Gastroesophageal sphincter (tissue), 4 donors: ENCODE results near the gene MAST3. TPM values are rescaled to one million over a fixed set of nuclear protein-coding genes. Genes with fewer than 3 reads are reported as not detected.
"Not testable (repeated sequence)": the region's sequence is repeated elsewhere in the genome, so short reads cannot be mapped to it uniquely, and the experiment has no call there.

Experiments
- ATAC-seq: fragments of 150-250 bp; one replicate; pipeline ENCODE4 v1.9.1; 2016; ENCODE audit warnings: mild to moderate bottlenecking, moderate library complexity
- H3K27ac ChIP-seq, 4 donors: fragments of 200-600 bp; sonication (generic) in 3 of 4; 1 replicate in 3 of 4; 2 replicates in 1 of 4; pipeline ENCODE4 v1.5.1; 2016 to 2019
- H3K27me3 ChIP-seq: fragments of 200-600 bp; sonication (generic); one replicate; pipeline ENCODE4 v1.5.1; 2019
- H3K36me3 ChIP-seq, 2 donors: fragments of 200-600 bp; sonication (generic); one replicate each; pipeline ENCODE4 v1.5.1; 2019; ENCODE audit warnings: control low read depth in 1 of 2
- H3K4me1 ChIP-seq, 3 donors: fragments of 200-600 bp; sonication (generic); 1 replicate in 2 of 3; 2 replicates in 1 of 3; pipeline ENCODE4 v1.5.1; 2016 to 2019; ENCODE audit warnings: control low read depth in 2 of 3
- H3K4me3 ChIP-seq, 2 donors: fragments of 200-600 bp; sonication (generic); one replicate each; pipeline ENCODE4 v1.5.1; 2019; ENCODE audit warnings: mild to moderate bottlenecking in 1 of 2, moderate library complexity in 1 of 2
- H3K9me3 ChIP-seq, 3 donors: fragments of 200-600 bp; sonication (generic); one replicate each; pipeline ENCODE4 v1.5.1; 2017 to 2019; ENCODE audit warnings: control low read depth in 2 of 3
- EP300 ChIP-seq: sonication (generic); formaldehyde crosslinking; IDR thresholded peaks from one replicate; pipeline ENCODE4 v1.6.1; 2017; ENCODE audit warnings: antibody characterized with exemption, mild to moderate bottlenecking
- POLR2A ChIP-seq, 2 donors: fragments of 450-650 bp; IDR thresholded peaks; one replicate each; pipeline ENCODE4 v1.6.1; 2017; ENCODE audit warnings: antibody characterized with exemption in 2 of 2, mild to moderate bottlenecking in 2 of 2, moderate library complexity in 1 of 2
- POLR2AphosphoS5 ChIP-seq: sonication (generic); formaldehyde crosslinking; IDR thresholded peaks from one replicate; pipeline ENCODE4 v1.6.1; 2017; ENCODE audit warnings: antibody characterized with exemption
- WGBS, 2 donors: methylation state at CpG; one replicate each; pipeline ENCODE4 v1.1.5; 2018; ENCODE audit warnings: low coverage in 1 of 2; 5-methylcytosine and 5-hydroxymethylcytosine counted together
- total RNA-seq, 4 donors: library from RNA; depleted of rRNA; stranded (reverse); fragments of >200 nt; gene quantifications; one replicate each; pipeline ENCODE4 v1.1.0, GENCODE V29; 2016
- TF ChIP-seq, protein P1 (sequence below), 4 experiments: fragments of 200-600 bp in 2 of 4; fragments of 450-650 bp in 2 of 4; sonication (generic) in 1 of 4; IDR thresholded peaks; one replicate each; pipeline ENCODE4 v1.5.1; 2017 to 2019; ENCODE audit warnings: antibody characterized with exemption in 4 of 4, mild to moderate bottlenecking in 2 of 4, moderate library complexity in 2 of 4

Gene MAST3
- total RNA-seq, 4 donors from 2014 or later = 3.3 to 8.8 (median 4.8) TPM

DNA sequence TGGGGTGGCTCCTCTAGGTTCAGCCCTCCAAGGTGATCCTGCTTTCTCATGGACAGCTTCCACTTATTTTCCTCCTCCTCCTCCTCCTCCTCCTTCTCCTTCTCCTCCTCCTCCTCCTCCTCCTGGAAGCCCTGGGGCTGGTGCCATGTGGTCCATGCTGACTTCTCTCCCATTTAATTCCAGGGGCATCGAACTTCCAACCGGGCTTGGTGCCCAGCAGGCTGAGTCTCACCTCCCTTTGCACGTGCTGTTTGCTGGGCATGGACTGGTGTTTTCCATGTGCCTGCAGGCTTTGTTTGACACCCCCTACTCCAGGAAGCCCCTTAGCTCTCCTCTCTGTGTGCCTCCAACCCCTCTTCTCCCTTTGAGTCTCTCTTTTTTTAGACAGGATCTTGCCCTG, 3.7 kb downstream of the MAST3 start:
- Histone ChIP-seq H3K36me3 (no peaks in the 10 kb centered on the region), H3K27me3 (peaks cover 86% of the 10 kb centered on the region), H3K4me3 (no peak overlapping the region), H3K4me1 (peaks cover 0 to 38% (median 22%) of the 10 kb centered on the region in 3 donors), H3K9me3 (no peaks in the 10 kb centered on the region), H3K27ac (no peak overlapping the region)
- WGBS, 2 donors = 63 to 71% methylated on average over 3 of the region's 3 CpGs
- TF ChIP-seq POLR2AphosphoS5 = no peak
- no peak for TF ChIP-seq POLR2A (IDR thresholded peaks at IDR 0.05)
- TF ChIP-seq, protein P1, sequence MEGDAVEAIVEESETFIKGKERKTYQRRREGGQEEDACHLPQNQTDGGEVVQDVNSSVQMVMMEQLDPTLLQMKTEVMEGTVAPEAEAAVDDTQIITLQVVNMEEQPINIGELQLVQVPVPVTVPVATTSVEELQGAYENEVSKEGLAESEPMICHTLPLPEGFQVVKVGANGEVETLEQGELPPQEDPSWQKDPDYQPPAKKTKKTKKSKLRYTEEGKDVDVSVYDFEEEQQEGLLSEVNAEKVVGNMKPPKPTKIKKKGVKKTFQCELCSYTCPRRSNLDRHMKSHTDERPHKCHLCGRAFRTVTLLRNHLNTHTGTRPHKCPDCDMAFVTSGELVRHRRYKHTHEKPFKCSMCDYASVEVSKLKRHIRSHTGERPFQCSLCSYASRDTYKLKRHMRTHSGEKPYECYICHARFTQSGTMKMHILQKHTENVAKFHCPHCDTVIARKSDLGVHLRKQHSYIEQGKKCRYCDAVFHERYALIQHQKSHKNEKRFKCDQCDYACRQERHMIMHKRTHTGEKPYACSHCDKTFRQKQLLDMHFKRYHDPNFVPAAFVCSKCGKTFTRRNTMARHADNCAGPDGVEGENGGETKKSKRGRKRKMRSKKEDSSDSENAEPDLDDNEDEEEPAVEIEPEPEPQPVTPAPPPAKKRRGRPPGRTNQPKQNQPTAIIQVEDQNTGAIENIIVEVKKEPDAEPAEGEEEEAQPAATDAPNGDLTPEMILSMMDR (IDR thresholded peaks at IDR 0.05) = no peak
- TF ChIP-seq EP300 = no peak
- ATAC-seq = no peak

DNA sequence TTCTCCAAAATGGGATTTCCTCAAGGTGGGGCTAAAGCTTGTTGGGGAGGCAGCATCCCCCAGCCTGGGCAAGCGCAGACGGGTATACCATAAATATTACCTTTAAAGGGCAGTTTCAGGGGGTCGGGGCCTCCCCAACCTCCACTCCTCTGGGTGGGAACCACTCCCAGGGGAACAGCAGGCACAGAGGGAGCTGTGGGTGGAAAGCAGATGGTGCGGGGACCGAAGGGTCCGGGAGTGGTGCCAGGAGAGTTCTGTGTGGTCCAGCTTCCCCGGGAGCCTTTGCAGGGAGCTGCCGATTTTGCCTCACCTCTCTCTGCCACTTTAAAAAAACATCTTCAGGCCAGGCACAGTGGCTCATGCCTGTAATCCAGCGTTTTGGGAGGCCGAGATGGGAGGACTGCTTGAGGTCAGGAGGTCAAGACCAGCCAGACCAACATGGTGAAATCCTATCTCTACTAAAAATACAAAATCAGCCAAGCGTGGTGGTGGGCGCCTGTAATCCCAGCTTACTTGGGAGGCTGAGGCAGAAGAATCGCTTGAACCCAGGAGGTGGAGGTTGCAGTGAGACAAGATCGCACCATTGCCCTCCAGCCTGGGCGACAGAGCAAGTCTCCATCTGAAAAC, 5.5 kb downstream of the MAST3 start:
- Histone ChIP-seq H3K9me3 (no peaks in the 10 kb centered on the region), H3K27me3 (peaks cover 87% of the 10 kb centered on the region), H3K4me3 (no peak overlapping the region), H3K27ac (no peak overlapping the region), H3K4me1 (peaks cover 0 to 30% (median 19%) of the 10 kb centered on the region in 3 donors), H3K36me3 (no peaks in the 10 kb centered on the region)
- TF ChIP-seq POLR2A (IDR thresholded peaks at IDR 0.05) (no peak), POLR2AphosphoS5 (no peak), EP300 (no peak)
- TF ChIP-seq, protein P1 (IDR thresholded peaks at IDR 0.05) = no peak
- no peak for ATAC-seq
- WGBS, 2 donors = 58% methylated on average over 11 of the region's 15 CpGs; no CpG with 5 or more reads in 1 of the 2 donors

DNA sequence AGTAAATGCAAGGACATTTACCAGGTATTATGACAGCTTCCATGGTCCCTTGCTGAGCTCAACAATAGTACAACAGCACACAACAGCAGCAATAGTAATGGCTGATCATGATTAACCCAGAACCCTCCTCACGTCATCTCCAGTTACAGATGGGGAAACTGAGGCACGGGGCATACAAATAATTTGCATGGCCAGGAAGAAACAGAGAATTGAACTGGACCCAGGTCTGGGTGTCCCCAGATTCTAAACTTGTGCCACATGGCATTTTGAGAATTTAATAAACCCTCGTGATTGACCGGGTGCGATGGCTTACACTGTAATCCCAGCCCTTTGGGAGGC, 7.2 kb downstream of the MAST3 start:
- Histone ChIP-seq H3K4me1 (peaks cover 0 to 21% (median 9%) of the 10 kb centered on the region in 3 donors), H3K27ac (peak overlapping the region in 2 of 4 donors; percentile 5 to 48), H3K27me3 (peaks cover 74% of the 10 kb centered on the region), H3K4me3 (peak overlapping the region in 1 of 2 donors; percentile 46), H3K9me3 (no peaks in the 10 kb centered on the region), H3K36me3 (no peaks in the 10 kb centered on the region)
- ATAC-seq = no peak
- 66 to 71% methylated on average over 4 to 5 of the region's 5 CpGs for WGBS, 2 donors
- TF ChIP-seq POLR2AphosphoS5 = no peak
- TF ChIP-seq EP300 = no peak
- TF ChIP-seq, protein P1 (IDR thresholded peaks at IDR 0.05) = no peak
- TF ChIP-seq POLR2A (IDR thresholded peaks at IDR 0.05) = no peak

DNA sequence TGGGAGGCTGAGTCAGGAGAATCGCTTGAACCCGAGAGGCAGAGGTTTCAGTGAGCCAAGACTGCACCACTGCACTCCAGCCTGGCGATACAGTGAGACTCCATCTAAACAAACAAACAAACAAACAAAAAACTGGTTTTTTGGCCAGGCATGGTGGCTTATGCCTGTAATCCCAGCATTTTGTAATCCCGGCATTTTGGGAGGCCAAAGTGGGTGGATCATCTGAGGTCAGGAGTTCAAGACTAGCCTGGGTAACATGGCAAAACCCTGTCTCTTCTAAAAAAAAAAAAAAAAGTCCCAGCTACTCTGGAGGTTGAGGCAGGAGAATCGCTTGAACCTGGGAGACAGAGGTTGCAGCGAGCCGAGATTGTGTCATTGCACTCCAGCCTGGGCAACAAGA, 7.7 kb downstream of the MAST3 start:
- H3K27me3 ChIP-seq = peaks cover 74% of the 10 kb centered on the region

DNA sequence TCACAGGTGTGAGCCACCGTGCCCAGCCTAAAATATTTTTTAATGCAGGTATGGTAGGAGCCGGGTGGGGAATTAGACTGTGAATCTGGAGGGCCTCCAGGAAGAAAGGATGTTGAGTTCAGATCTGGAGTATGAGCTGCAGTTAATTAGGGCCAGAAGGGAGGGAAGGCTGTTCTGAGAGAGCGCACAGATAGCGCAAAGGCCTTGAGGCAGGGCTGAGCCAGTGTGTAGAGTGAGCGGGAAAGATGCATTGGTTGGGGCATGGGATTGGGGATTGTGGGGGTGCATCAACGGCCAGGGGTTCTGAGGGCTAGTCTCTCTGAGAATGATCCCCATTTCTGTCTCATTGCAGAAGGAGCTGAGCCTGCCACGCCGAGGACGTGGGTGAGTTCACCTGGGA, 9.7 kb downstream of the MAST3 start:
- TF ChIP-seq, protein P1 (IDR thresholded peaks at IDR 0.05) = no peak
- TF ChIP-seq POLR2A (IDR thresholded peaks at IDR 0.05) (no peak), POLR2AphosphoS5 (no peak), EP300 (no peak)
- ATAC-seq = no peak
- Histone ChIP-seq H3K4me3 (no peak overlapping the region), H3K27me3 (peaks cover 60% of the 10 kb centered on the region), H3K27ac (no peak overlapping the region), H3K36me3 (no peaks in the 10 kb centered on the region), H3K9me3 (no peaks in the 10 kb centered on the region), H3K4me1 (peaks cover 0 to 36% (median 16%) of the 10 kb centered on the region in 3 donors)
- 83 to 89% methylated on average over 3 to 9 of the region's 9 CpGs for WGBS, 2 donors

More for the DNA sequence above, 7.7 kb downstream of the MAST3 start:
- H3K27ac ChIP-seq, H3K36me3 ChIP-seq, H3K4me3 ChIP-seq, ATAC-seq, H3K9me3 ChIP-seq: not testable (repeated sequence)
- peaks cover 0 to 26% (median 11%) of the 10 kb centered on the region in 3 donors for H3K4me1 ChIP-seq
- 64 to 74% methylated on average over 4 to 7 of the region's 7 CpGs for WGBS, 2 donors
